Measurements from ENCODE around the gene TMC1.

The TMC1 gene

DNA sequence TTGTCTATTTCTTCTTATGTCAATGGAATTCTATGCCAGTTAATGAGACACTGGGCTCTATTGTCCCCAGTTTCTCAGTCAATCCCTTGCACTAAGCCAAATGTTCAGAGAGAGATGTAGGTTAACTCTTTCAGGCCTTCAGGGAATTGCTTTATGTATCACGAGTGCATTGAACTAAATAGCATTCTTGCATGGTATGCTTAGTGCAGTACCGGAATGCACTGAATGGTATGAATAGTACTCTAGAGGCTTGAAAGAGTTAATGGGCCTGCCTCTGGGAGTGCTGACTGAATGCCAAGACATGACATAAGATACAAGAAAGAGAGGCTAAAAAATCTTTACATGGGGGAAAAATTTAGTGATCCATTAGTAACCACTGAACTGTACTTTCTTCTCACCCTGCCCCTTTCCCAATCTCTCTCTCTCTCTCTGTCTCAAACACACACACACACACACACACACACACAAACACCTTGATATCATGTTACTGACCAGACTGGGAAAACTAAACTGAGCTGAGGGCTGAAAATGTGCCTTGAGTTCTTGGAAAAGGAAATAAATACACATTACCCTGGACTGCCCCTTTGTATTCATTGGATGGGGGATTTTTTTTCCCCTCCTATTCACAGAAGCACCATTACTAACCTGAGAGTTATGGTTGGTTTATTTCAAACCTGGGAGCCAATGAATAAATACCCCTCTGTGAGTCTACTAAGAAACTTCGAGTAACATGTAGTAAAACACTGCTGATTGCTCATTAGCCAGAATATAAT lies 35.4 kb upstream of the TMC1 start:
- TF ChIP-seq TEAD4 (IDR thresholded peaks at IDR 0.05), result peak; percentile 48; the same call in 1 of the 2 replicates
- TF ChIP-seq NFIC (IDR thresholded peaks at IDR 0.05), result peak; percentile 65
- TF ChIP-seq, protein P1, sequence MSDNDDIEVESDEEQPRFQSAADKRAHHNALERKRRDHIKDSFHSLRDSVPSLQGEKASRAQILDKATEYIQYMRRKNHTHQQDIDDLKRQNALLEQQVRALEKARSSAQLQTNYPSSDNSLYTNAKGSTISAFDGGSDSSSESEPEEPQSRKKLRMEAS (IDR thresholded peaks at IDR 0.05), result no peak

DNA sequence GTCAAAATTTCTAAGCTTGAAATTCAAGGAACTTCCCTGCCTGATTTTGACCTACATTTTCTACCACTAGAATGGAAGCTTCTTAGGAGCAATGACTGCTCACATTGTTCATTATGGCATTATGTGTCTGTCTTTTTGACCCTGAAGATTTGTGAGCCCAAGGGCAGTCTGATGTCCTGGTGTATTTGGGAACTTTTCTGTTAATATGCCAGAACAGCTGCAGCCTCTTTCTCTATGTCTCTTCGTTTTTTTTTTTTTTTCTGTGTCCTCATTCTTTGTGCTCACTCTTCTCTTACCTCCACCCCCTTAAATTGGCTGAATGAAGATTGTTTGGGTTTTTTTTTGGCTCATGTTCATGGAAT lies 34.8 kb upstream of the TMC1 start:
- TF ChIP-seq YY1 (IDR thresholded peaks at IDR 0.05; ENCODE audit: low read depth) (no peak), CREB1 (IDR thresholded peaks at IDR 0.05; ENCODE audit: low read depth) (no peak), CEBPB (IDR thresholded peaks at IDR 0.05) (no peak), EGR1 (IDR thresholded peaks at IDR 0.05) (no peak), EP300 (IDR thresholded peaks at IDR 0.05; ENCODE audit: borderline replicate concordance) (no peak), FOXM1 (IDR thresholded peaks at IDR 0.05; ENCODE audit: borderline replicate concordance, low read depth) (no peak), TAF1 (IDR thresholded peaks at IDR 0.05; ENCODE audit: low read depth) (no peak), TCF12 (IDR thresholded peaks at IDR 0.05; ENCODE audit: low read depth) (no peak), ZBTB7A (IDR thresholded peaks at IDR 0.05; ENCODE audit: low read depth) (no peak), RAD21 (IDR thresholded peaks at IDR 0.05; ENCODE audit: low read depth) (no peak), TEAD4 (IDR thresholded peaks at IDR 0.05) (no peak), NFIC (IDR thresholded peaks at IDR 0.05) (no peak)
- TF ChIP-seq, protein P1 (IDR thresholded peaks at IDR 0.05), result no peak
- TF ChIP-seq, protein P2, sequence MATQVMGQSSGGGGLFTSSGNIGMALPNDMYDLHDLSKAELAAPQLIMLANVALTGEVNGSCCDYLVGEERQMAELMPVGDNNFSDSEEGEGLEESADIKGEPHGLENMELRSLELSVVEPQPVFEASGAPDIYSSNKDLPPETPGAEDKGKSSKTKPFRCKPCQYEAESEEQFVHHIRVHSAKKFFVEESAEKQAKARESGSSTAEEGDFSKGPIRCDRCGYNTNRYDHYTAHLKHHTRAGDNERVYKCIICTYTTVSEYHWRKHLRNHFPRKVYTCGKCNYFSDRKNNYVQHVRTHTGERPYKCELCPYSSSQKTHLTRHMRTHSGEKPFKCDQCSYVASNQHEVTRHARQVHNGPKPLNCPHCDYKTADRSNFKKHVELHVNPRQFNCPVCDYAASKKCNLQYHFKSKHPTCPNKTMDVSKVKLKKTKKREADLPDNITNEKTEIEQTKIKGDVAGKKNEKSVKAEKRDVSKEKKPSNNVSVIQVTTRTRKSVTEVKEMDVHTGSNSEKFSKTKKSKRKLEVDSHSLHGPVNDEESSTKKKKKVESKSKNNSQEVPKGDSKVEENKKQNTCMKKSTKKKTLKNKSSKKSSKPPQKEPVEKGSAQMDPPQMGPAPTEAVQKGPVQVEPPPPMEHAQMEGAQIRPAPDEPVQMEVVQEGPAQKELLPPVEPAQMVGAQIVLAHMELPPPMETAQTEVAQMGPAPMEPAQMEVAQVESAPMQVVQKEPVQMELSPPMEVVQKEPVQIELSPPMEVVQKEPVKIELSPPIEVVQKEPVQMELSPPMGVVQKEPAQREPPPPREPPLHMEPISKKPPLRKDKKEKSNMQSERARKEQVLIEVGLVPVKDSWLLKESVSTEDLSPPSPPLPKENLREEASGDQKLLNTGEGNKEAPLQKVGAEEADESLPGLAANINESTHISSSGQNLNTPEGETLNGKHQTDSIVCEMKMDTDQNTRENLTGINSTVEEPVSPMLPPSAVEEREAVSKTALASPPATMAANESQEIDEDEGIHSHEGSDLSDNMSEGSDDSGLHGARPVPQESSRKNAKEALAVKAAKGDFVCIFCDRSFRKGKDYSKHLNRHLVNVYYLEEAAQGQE (IDR thresholded peaks at IDR 0.05; ENCODE audit: low read depth), result no peak
- TF ChIP-seq, protein P3, sequence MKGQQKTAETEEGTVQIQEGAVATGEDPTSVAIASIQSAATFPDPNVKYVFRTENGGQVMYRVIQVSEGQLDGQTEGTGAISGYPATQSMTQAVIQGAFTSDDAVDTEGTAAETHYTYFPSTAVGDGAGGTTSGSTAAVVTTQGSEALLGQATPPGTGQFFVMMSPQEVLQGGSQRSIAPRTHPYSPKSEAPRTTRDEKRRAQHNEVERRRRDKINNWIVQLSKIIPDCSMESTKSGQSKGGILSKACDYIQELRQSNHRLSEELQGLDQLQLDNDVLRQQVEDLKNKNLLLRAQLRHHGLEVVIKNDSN (IDR thresholded peaks at IDR 0.05), result no peak

DNA sequence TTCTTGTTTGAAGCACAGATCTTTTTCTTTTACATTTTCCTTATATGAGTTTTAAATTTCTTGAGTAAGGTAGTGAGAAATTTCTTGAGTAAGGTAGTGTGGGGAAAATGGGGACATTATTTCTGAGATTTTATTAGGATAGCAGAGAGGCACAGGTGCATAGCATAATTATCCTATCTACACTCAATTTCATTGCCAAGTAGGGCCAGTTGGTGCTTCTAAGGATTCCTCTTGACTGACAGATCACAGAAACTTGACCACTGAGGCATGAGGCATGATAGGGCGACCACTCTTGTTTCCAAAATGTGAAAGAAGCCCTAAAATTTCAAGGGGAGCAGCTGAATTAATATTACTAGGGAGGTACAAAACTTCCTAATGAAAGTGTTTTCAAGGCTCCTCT lies 31.4 kb upstream of the TMC1 start:
- TF ChIP-seq NFIC (IDR thresholded peaks at IDR 0.05), result no peak
- TF ChIP-seq, protein P2 (IDR thresholded peaks at IDR 0.05; ENCODE audit: low read depth), result no peak
- TF ChIP-seq RAD21 (IDR thresholded peaks at IDR 0.05; ENCODE audit: low read depth), result no peak
- TF ChIP-seq CEBPB (IDR thresholded peaks at IDR 0.05), result no peak

DNA sequence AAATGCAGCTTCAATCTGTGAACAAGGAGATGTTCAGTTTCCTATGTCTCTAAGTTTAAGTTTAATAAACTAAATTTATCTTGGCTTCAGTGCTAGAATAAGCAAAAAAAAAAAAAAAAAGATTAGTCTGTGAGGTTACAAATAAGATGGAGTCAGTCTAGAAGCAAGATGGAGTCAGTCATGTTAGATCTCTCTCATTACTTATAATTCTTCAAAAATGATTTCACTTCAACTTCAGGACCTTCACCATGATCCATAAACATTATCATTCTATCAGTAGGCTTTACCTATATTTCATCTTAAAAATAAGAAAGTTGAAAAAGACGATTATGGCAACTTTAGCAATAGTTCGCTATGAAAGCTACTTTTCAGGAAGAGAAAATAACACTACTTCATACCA lies 30.2 kb upstream of the TMC1 start:
- no peak for TF ChIP-seq EP300 (IDR thresholded peaks at IDR 0.05; ENCODE audit: borderline replicate concordance)
- no peak for TF ChIP-seq FOXM1 (IDR thresholded peaks at IDR 0.05; ENCODE audit: borderline replicate concordance, low read depth)
- TF ChIP-seq YY1 (IDR thresholded peaks at IDR 0.05; ENCODE audit: low read depth), result no peak

DNA sequence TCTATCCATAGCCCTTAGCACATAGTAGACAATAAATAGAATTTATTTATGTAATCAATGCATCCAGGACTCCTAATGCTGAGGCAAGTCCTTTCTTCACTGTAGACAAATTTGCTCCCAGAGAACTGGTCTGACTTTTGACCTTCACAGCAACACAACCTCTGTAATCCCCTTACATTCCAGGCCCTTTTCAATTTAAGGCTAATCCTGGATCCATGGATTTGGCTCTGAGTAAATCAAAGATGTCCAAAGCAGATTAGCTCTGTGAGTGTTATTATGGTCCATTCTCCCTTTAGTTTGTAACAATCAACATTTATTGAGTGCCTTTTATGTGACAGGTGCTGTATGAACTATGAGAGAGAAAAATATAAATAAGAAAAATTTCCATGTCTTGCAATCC lies 27.4 kb upstream of the TMC1 start:
- TF ChIP-seq, protein P2 (IDR thresholded peaks at IDR 0.05; ENCODE audit: low read depth), result no peak
- no peak for TF ChIP-seq NFIC (IDR thresholded peaks at IDR 0.05)
- TF ChIP-seq TCF12 (IDR thresholded peaks at IDR 0.05; ENCODE audit: low read depth), result no peak
- TF ChIP-seq, protein P3 (IDR thresholded peaks at IDR 0.05), result no peak
- no peak for TF ChIP-seq EP300 (IDR thresholded peaks at IDR 0.05; ENCODE audit: borderline replicate concordance)
- TF ChIP-seq CREB1 (IDR thresholded peaks at IDR 0.05; ENCODE audit: low read depth), result no peak
- TF ChIP-seq TAF1 (IDR thresholded peaks at IDR 0.05; ENCODE audit: low read depth), result no peak
- no peak for TF ChIP-seq RAD21 (IDR thresholded peaks at IDR 0.05; ENCODE audit: low read depth)
- no peak for TF ChIP-seq ZBTB7A (IDR thresholded peaks at IDR 0.05; ENCODE audit: low read depth)
- TF ChIP-seq FOXM1 (IDR thresholded peaks at IDR 0.05; ENCODE audit: borderline replicate concordance, low read depth), result no peak
- TF ChIP-seq CEBPB (IDR thresholded peaks at IDR 0.05), result no peak
- TF ChIP-seq TEAD4 (IDR thresholded peaks at IDR 0.05), result no peak

Data from Ishikawa (cell line).